Measurements from ENCODE around the gene ANK2.

DNA sequence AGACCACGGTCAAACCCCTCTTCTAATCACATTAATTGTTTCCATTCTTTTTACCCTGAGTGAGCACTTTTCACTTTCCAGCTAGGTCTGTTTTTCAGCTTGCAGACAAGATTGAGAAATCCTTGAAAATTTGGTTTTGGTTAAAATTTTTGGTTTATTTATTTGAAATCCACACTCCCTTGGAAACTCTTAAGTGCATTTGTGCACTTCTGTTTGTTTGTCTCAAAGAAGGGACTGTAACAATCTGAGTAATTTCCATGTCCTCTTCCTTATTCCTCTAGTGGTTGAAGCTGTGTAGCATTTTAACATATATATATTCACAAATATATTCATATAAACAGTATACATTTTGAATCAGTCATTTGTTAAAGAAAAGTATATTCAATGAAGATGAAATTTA is 333.3 kb downstream of the ANK2 start:
- TF ChIP-seq CTCF (conservative IDR thresholded peaks at IDR 0.05) (no peak), ZFX (IDR thresholded peaks at IDR 0.05) (no peak)
